GM18858 (cell line): ENCODE results near the gene NFIX.

Experiments
- ATAC-seq: cut with Tn5 transposase; IDR thresholded peaks from one replicate; pipeline ENCODE4 v1.9.1; 2021; ENCODE audit not compliant: unreplicated experiment

NFIX gene

DNA sequence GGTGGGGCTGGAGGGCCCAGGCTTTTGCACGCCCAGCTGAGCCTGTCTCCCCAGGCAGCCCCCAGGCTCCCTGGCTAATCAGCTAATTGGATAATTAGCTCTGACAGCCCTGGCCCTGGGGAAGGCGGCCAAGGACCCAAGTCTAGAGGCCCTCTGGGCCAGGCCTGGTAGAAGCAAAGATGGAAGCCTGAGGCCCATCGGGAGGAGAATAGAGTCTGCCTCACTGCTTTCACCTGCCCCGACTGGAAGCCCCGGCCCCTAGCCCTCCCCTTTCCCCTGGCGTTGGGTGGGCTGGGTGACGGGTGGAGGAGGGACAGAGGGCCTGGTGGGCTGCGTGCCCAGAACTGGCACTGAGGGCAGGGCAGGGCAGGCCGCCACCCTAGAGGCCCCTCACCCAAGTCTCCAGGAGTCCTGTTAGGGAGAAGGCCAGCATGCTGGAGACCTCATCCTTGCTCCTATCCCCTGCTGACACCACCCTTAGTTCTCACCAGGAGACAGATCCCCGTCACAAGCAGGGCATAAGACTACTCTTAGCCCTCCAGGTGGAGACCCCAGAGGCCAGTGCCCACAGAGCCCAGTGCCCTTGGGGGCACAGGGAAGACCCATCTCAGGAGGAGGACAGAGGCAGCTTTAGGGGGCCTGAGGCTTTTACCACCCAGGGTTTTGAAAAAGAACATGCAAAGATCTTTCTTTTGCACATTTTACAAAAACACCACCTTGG is 95.4 kb downstream of the NFIX start:
- ATAC-seq, result no peak

DNA sequence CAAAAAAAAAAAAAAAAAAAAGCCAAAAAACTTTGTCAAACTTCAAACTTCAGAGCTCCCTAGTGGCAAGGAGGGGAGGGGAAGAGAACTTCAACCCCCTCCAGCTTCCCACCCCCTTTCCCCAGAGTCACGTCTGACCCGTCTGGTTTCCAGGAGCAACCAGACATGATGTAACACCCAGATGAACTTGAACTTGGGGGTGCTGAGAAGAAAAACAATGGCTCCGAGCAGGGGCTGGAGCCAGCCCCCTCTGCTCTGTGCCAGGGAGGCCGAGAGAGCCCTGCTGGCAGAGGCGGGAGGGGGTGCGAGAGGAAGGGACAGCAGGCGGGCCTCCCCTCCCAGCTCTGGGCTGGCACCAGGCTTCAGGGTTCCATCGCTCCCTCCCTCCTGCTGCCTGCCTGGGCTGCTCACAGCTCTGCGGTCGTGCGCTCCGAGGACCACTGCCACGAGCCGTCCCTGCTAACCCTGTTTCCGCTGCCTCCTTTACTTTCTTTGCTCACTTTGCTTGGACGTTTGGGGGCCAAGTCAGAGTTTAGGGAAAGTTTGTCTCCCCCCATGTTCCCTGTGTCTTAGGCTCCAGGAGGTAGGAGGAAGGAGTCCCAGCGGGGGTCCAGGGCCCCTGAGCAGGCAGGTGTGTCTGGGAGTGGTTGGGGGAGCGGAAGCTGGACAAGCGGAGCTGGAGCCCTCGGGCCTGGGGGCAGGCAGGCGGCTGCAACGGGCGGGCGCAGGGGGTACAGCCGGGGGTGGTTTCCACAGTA is 96.3 kb downstream of the NFIX start:
- ATAC-seq, result no peak

DNA sequence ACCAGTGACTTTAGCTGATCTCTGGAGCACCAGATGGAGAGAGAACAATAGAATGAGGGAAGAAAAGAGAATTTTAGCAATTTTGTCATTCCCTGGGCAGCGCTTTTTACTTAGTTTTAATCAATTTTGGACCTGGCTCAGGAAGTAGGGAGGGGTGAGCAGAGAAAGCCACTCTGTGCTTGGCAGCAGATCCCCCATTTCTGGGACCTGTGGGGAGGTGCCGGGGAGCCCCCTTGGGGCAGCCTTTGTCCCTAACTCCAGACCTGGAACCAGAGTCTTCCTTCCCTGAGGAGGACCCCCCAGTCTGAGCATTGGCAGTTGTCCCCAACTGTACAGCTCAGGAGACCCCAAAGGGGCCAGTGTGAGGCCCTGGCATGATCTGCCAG is 96.9 kb downstream of the NFIX start:
- ATAC-seq, result no peak

DNA sequence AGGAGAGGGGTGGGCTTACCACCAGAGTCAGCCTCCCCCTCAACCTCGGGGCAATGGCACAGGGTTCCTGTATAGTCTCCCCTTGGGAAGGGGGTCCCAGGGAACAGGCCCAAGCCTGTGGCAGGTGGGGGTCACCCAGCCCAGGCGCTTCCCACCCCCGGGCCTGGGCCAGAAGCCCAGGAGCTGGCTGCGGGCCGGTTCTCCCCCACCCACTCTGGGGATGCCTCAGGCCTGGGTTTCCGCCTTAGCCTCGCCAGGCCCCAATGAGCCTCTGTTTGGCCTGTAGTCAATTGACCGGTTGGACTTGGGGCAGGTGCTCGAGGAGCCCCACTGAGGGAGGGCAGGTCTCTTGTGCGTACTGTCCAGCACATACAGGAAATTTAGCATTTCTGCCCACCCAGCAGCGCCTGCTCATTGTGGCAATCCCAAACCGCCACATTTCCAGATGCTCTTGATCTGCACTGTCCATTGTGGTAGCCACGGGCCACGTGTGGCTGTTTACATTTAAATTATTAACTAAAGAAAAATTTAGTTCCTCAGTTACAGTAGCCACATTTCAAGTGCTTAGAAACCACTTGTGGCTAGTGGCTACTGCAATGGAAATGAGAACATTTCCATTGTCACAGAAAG is 97.4 kb downstream of the NFIX start:
- ATAC-seq, result no peak

DNA sequence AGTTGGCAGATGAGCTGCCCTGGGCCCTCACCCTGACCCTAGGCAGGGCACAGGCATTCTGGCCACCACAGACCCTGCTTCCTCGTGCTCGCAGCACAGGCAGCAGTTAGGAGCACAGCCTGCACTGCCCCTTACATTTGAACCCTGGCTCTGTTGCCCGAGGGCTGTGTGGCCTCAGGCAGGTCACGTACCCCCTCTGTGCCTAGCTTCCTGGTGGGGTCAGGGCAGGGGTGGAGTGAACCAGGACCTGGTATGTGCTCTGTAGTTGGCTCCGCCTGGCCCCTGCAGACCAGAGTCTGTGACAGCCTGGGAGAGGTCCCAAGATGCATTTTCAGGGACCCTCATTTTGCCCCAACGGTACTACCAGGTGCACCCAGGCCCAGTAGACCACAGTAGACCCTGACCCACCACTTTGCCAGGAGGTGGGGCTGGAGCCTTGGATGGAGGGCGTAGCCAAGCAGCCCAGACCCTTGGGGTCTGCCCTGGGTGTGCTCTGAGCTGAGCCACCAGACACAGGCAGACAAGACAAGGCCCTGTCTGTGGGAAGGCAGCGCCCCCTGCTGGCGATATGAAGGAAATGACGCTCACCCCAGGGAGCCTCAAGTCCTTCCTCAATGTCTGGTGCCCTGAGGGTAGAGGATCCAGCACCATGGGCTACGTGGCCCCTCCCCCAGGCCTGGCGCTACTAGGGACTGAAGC is 98.3 kb downstream of the NFIX start:
- no peak for ATAC-seq

DNA sequence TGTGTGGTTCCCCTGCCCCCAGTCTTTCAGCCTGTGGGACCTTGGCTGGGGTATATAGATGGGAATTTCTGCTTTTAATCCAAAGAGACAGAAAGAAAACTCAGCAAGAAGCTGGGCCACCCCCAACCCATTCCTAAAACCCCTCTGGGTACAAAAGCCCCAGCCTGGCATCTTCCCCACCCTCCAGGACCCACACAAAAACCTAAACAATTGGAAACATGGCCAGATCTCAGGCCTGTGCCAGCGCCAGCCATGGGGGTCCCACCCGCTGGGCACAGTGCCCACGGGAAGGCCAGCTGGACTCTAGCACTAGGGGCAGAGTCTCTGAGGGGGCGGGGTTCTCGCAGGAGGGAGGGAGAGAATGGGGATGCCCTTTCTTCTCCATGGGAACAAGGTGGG is 98.8 kb downstream of the NFIX start:
- ATAC-seq, result no peak

DNA sequence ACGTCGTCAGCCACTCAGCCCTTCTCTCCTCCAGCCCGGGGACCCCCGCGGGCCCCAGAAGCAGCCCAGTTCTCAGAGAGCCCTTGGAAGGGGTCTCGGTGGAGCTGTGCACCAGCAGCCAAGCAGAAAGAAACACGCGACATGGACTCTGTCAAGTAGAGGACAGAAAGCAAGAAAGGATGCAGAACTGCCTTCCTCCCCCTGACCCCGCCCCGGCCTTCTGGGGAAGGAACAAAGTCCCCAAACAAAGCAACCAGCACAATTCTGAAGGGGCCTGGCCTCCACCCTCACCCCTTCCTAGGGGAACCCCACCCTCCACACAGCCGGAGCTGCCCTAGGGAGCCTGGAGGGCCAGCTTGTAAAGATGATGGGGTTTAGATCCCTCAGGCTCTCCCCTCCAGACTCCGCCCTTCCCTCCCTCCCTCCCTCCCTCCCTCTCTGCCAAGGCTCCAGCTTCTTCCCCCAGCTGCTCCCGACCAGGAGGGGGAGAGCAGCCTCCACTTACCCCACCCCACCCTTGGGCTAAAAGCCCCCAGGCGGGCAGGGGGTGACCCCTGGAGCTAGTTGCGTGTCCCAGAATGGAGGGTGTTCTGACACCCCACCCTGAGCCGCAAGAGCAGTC is 99.6 kb downstream of the NFIX start:
- ATAC-seq, result no peak

DNA sequence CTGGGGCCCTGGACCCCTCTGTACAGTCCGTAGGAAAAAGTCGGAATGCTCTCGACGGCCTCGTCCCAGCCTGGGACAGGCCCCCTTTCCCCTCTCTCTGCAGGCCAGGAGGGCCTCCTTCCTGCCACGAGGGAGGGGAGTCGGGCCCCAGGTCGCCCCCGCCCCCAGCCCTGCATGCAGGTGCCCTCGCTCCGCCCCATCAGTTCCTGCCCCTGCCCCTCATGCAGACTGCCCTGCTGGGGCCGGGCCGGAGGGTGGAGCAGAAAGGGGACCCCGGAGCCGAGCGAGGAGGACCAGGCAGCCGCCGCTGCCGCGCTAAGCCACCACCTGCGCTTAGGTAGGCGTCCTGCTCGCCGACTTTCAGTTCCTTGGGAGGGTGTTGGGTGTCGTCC is 100.1 kb downstream of the NFIX start:
- ATAC-seq, result no peak

DNA sequence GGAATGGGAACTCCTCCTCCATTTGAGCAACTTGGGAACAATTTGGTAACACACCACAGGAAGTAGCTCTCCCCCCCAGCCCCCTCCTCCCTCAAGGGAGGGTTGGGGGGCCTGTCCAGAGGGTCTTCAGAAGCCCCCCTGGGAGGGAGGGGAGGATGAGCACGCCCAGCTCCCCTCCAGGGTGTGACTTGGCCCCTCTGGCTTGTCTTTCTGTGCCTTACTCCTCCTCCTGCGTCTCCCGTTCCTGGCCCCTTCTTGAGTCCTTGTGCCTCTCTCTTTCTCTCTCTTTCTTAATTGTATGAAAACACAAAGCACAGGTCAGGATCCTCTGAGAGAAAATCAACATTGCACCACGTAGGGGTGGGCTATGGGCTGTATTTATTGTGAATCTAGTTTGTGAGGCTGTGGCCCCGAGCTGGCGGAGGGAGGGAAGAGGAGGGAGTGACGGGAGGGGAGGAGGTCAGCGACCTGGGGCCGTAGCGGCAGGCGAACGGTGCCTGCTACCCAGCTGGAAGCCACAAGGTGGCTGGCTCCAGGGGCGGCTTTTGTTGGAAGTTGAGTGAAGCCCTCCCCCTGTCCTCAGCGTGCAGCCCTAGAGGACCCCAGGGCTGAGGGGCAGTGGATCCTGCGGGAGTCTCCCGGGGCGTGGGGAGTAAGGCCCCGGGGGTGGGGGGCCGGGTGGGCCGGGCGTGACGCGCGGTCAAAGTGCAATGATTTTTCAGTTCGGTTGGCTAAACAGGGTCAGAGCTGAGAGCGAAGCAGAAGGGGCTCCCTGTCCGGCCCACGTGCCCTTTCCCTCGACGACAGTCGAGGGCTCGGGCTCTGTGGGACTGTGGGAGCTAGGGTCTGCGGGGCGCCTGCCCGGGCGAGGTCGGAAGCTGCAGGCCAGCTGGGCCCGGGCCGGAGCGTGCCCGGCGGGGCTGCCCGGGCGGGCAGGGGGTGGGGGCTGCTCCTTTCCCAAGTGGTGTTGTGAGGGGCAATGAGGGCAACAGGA is 101.0 kb downstream of the NFIX start:
- no peak for ATAC-seq

DNA sequence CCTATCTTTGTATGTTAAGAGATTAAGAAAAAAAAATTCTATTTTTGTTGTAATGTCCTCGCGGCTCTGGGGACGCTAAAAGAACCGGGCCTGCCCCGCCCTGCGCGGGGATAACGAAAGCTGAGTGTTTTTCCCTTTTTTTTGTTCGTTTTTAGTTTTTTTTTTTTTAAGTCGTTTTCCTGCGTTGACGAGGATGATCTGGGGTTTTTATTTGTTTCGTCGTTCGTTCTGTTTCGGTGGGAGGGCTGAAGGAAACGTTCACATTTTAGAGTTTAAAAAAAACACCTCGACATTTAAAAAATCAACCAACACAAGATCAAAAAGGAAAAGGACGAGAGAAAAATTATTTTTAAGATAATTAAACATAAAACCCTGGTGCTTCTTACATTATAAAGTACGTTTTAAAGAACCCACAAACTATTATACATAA is 101.8 kb downstream of the NFIX start:
- no peak for ATAC-seq

DNA sequence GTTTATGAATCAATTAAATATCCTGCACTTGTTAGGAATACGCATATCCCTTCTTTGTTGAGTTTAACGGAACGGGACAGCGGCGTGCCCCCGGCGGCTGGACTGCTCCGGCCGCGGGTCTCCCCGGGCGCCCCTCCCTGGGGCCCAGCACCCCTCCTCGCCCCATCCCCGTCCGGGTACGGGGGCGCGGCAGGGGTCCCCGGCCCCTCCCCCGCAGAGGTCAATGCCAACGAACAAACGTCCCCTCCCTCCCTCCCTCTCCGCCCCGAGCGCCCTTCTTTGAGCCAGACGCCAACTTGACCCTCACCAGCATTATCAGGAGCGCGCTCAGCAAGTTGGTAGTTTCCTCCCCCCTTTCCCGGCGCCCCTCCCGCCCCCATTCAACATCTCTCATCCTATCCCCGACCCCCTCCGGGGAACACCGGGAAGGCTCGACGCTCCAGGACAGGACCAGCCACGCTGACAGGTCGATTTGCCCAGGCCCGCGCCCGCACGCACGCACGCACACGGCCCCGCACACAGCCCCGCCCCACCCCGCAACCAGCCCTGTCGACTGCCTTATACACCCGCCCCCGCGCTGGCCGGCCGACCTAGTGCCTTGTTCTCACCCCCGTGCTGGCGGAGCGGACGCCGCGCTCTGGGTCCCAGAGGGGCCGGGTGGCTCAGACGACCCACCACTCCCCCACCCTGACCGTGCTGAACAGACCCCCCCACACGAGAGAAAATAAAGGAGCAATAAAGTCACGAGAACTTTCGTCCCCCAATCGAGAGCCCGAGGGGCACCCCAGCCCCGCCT is 102.4 kb downstream of the NFIX start:
- ATAC-seq, result no peak

DNA sequence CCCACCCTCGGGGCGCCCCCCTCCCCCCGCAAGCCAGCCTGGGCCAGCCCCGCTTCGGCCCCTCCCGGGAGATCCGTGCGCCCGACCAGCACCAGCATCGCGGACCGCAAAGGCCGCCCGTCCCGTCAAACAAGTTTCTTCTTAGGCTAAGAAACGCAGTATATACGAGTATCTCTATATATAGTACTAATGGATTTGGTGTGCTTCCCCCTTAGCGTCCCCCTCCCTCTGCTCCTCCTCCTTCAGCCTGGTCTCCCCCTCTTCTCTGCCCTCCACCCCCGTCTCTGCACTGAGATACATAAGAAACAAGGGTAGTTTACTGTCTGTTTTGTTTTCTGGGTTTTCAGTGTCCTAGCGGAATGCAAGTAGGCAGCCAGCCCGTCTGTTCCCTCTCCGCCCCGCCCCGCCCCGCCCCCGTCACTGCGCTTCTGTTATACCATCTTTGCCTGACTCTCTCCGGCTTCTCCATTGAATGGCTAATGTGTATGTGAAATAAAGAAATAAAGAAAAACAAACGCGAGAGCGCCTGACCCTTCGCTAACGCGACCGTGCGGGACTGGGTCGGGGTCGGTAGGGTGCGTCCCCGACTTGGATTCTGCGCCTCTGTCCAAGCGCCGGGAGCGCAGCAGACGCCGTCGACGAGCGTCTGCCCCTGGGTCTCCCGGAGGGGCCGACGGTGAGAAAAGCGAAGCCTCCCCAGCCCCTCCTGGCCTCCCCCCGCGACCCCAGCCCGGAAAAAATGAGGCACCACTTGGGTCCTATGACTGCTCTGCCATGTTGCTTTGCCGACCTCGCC is 103.2 kb downstream of the NFIX start:
- ATAC-seq, result no peak

DNA sequence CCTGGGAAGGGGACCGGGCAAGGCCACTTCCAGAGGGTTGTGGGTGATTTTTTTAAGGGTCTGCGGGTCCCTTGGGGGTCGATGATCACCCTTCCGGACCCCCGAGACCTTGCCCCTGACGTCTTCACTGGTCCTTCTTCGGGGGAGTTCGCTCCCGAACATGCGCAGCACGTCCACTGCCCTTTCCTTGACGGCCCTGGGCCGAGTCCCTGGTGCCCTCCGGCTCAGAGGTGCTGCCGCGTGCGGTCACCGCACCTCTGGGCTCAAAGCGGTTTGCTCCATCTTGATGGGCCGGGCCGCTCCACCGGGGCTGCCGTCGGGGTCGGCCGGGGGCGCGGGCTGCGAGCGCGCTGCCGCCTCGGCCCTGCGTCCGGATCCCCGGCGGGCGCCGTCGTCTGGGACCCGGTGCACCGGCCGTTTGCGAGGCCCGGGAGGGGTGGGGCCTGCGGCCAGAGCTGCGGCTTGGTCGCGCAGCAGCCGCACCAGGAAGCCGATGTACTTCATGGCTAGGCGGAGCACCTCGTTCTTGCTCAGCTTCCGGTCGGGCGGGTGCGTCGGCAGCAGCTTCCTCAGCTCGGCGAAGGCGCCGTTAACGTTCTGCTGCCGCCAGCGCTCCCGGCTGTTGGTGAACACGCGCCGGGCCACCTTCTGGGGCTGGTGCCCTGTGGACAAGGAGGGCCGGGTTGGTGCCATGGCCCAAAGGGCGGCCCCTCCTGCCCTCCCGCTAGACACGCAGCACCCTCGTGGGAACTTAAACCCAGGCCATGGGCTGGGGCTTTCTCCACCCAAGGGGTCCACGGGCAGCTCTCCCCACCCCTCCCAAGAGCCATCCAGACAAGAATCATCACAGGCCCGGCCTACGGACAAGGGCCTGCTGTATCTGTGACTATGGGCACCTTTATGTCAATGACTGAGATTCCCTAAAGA is 104.1 kb downstream of the NFIX start:
- ATAC-seq, result no peak

DNA sequence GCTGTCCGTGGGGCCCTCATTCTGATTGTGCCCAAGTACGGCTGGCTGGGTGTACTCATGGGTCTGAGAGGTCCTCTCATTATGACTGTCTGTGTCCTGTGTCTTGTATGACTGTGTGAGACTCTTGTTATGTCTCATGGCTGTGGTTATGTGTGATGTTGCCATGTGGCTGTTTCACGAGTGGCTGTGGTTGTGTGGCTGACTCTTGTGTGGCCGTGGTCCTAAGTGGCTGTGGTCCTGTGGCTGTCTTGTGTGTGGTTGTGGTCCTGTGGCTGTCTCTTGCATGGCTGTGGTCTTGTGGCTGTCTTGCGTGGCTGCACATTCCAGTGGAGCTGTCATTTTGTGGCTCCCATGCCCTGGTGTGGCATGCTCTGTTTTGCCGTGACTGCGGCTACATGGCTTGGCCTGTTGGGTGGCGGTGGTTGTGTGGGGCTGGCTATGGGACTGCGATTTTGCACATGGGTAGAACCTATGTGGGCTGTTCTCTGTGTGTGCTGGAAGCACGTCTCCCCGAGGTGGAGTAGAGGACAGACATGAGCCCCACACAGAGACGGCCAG is 104.8 kb downstream of the NFIX start:
- no peak for ATAC-seq

DNA sequence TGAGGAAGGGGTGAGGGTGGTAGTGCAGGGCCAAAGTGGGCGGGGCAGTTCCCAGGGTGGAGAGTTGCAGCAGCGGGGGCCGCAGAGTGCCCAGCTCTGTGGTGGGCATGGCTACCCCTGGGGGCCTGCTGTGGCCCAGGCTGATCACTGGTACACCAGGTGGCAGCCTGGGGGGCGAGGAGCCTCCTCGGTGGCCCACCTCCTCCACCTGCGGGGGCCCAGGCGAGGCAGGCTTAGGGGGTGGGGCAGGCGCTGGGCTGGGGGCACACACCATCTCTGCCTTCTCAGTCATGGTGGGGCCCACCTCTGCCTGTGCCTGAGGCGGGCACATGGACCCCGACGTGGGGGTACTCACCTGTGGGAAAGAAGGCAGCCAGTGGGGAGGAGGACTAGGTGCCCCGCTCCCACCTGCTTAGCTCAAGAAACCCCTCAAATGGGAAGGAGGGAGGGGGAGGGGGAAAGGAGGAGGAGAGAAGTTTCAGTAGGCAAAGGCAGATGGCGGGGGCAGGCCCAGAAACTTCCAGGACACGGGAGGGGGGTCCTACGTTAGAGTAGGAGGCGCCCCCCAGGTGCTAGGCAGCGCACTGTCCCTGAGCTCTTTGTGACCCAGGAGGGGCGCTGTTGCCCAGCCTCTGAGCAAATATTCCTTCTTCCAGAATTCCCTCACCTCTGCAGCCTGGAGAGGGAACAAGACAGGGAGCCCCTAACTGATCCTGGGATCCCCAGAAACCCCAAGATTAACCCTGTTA is 105.7 kb downstream of the NFIX start:
- no peak for ATAC-seq
